Measurements from ENCODE around the gene CDC16.

Gene CDC16

GRCh38 chr13:114200399-114200911 lies 34.2 kb upstream of the CDC16 start:
- H3K79me2 ChIP-seq (ENCODE audit: insufficient read depth, low read length) = no peaks in the 10 kb centered on the region
- no peak overlapping the region for H3K4me3 ChIP-seq (ENCODE audit: low read depth, low read length, poor library complexity, severe bottlenecking)
- H3K9me3 ChIP-seq (ENCODE audit: low read length) = no peaks in the 10 kb centered on the region
- H3K27ac ChIP-seq (ENCODE audit: low read depth, low read length, poor library complexity, severe bottlenecking) = no peak overlapping the region
- no peaks in the 10 kb centered on the region for H4K20me1 ChIP-seq (ENCODE audit: insufficient read depth, low read length)
- H2AFZ ChIP-seq (ENCODE audit: low read length) = no peak overlapping the region
- H3K36me3 ChIP-seq (ENCODE audit: insufficient read depth, low read length) = no peaks in the 10 kb centered on the region
- H3K4me1 ChIP-seq (ENCODE audit: insufficient read depth, low read length, severe bottlenecking) = no peaks in the 10 kb centered on the region
- no peaks in the 10 kb centered on the region for H3F3A ChIP-seq (ENCODE audit: insufficient read depth, low read length)
- H3K9me2 ChIP-seq (ENCODE audit: low read depth, low read length) = no peaks in the 10 kb centered on the region
- no peak overlapping the region for H3K9ac ChIP-seq (ENCODE audit: low read length)
- TF ChIP-seq EZH2 (IDR thresholded peaks at IDR 0.05; ENCODE audit: borderline replicate concordance, low read length) (no peak), CTCF (IDR thresholded peaks at IDR 0.05; ENCODE audit: low read length) (no peak)
- no peak overlapping the region for H3K4me2 ChIP-seq (ENCODE audit: low read length)
- H3K27me3 ChIP-seq (ENCODE audit: insufficient read depth, low read length) = no peaks in the 10 kb centered on the region

GRCh38 chr13:114202581-114202980 lies 32.1 kb upstream of the CDC16 start:
- Histone ChIP-seq H3K9ac (ENCODE audit: low read length) (no peak overlapping the region), H3K9me3 (ENCODE audit: low read length) (0 out of 2 replicates have a peak, but pooled peaks cover 2% of the 10 kb centered on the region)
- TF ChIP-seq CTCF (IDR thresholded peaks at IDR 0.05; ENCODE audit: low read length) = no peak

GRCh38 chr13:114203536-114203935 lies 31.2 kb upstream of the CDC16 start:
- Histone ChIP-seq H3F3A (ENCODE audit: insufficient read depth, low read length) (no peaks in the 10 kb centered on the region), H3K79me2 (ENCODE audit: insufficient read depth, low read length) (no peaks in the 10 kb centered on the region), H3K4me2 (ENCODE audit: low read length) (no peak overlapping the region), H4K20me1 (ENCODE audit: insufficient read depth, low read length) (no peaks in the 10 kb centered on the region), H2AFZ (ENCODE audit: low read length) (no peak overlapping the region), H3K4me3 (ENCODE audit: low read depth, low read length, poor library complexity, severe bottlenecking) (no peak overlapping the region), H3K27me3 (ENCODE audit: insufficient read depth, low read length) (peaks cover 5% of the 10 kb centered on the region; the same call in 1 of the 2 replicates), H3K9ac (ENCODE audit: low read length) (no peak overlapping the region), H3K27ac (ENCODE audit: low read depth, low read length, poor library complexity, severe bottlenecking) (no peak overlapping the region), H3K9me2 (ENCODE audit: low read depth, low read length) (no peaks in the 10 kb centered on the region), H3K4me1 (ENCODE audit: insufficient read depth, low read length, severe bottlenecking) (no peaks in the 10 kb centered on the region), H3K36me3 (ENCODE audit: insufficient read depth, low read length) (no peaks in the 10 kb centered on the region; the same call in 1 of the 2 replicates), H3K9me3 (ENCODE audit: low read length) (0 out of 2 replicates have a peak, but pooled peaks cover 2% of the 10 kb centered on the region)
- TF ChIP-seq CTCF (IDR thresholded peaks at IDR 0.05; ENCODE audit: low read length) (no peak), EZH2 (IDR thresholded peaks at IDR 0.05; ENCODE audit: borderline replicate concordance, low read length) (no peak)

More at GRCh38 chr13:114202581-114202980, 32.1 kb upstream of the CDC16 start:
- Histone ChIP-seq H3K27me3 (ENCODE audit: insufficient read depth, low read length) (peaks cover 5% of the 10 kb centered on the region; the same call in 1 of the 2 replicates), H3K4me3 (ENCODE audit: low read depth, low read length, poor library complexity, severe bottlenecking) (no peak overlapping the region), H3K4me1 (ENCODE audit: insufficient read depth, low read length, severe bottlenecking) (no peaks in the 10 kb centered on the region), H2AFZ (ENCODE audit: low read length) (no peak overlapping the region), H3K4me2 (ENCODE audit: low read length) (no peak overlapping the region), H3K36me3 (ENCODE audit: insufficient read depth, low read length) (no peaks in the 10 kb centered on the region; the same call in 1 of the 2 replicates), H3K79me2 (ENCODE audit: insufficient read depth, low read length) (no peaks in the 10 kb centered on the region), H3K27ac (ENCODE audit: low read depth, low read length, poor library complexity, severe bottlenecking) (no peak overlapping the region), H3K9me2 (ENCODE audit: low read depth, low read length) (no peaks in the 10 kb centered on the region), H4K20me1 (ENCODE audit: insufficient read depth, low read length) (no peaks in the 10 kb centered on the region), H3F3A (ENCODE audit: insufficient read depth, low read length) (no peaks in the 10 kb centered on the region)
